ENCODE measurements around the gene LILRB2. TPM values are rescaled to one million over a fixed set of nuclear protein-coding genes. Genes with fewer than 3 reads are reported as not detected.
"Not testable (repeated sequence)": the region's sequence is repeated elsewhere in the genome, so short reads cannot be mapped to it uniquely, and the experiment has no call there.

Gene LILRB2
- total and polyA plus RNA-seq, 8 donors, result 0.87 to 2.2 (median 1.2) TPM; not detected in 1

GRCh38 chr19:54325194-54325621 is 44.3 kb upstream of the LILRB2 start:
- Histone ChIP-seq H3K9me3 (no peaks in the 10 kb centered on the region), H3K36me3 (no peaks in the 10 kb centered on the region), H3K27me3 (peaks cover 0 to 20% (median 0%) of the 10 kb centered on the region in 3 donors), H3K27ac (no peak overlapping the region), H3K4me3 (no peak overlapping the region), H3K4me1 (no peaks in the 10 kb centered on the region)
- intact Hi-C loops (cut with DNase I; ENCODE audit: low total_unique reads), result no loop called here
- 3 to 5% (median 4%) methylated on average over 4 of the region's 4 CpGs for WGBS, 5 donors
- peak in 1 of 2 donors; percentile 74 for DNase-seq
- peak in 5 of 7 experiments; percentile 10 to 69 (median 54) for TF ChIP-seq CTCF (IDR thresholded peaks at IDR 0.05)
- no peak for TF ChIP-seq EP300 (IDR thresholded peaks at IDR 0.05)

DNA sequence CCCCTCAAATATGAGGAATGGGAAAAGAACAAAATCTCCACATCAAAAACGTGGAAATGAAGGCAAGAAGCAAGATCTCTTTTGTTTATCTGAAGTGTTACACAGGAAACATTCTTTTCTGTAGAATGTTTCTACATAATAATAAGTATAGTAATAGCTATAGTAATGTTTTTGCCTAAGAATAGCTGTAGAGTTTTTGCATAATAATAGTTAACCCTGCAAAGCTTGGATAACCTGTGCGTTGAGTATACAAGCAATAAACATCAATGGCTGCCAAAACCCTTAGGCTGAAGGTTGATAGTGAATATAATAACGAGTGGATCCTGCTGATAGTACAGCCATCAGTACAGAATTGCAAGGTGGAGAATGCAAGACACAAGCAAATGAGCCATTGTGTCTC is 43.2 kb upstream of the LILRB2 start:
- Histone ChIP-seq H3K4me3 (no peak overlapping the region), H3K36me3 (no peaks in the 10 kb centered on the region), H3K27me3 (peaks cover 0 to 24% (median 0%) of the 10 kb centered on the region in 3 donors), H3K27ac (no peak overlapping the region), H3K9me3 (no peaks in the 10 kb centered on the region), H3K4me1 (no peaks in the 10 kb centered on the region)
- intact Hi-C loops (cut with DNase I; ENCODE audit: low total_unique reads), result no loop called here
- no peak for DNase-seq
- TF ChIP-seq CTCF (IDR thresholded peaks at IDR 0.05), result no peak
- TF ChIP-seq POLR2AphosphoS5 (IDR thresholded peaks at IDR 0.05), result no peak
- no peak for TF ChIP-seq EP300 (IDR thresholded peaks at IDR 0.05)
- TF ChIP-seq POLR2A (IDR thresholded peaks at IDR 0.05), result no peak
- 14 to 21% (median 15%) methylated on average over 3 of the region's 3 CpGs for WGBS, 5 donors

DNA sequence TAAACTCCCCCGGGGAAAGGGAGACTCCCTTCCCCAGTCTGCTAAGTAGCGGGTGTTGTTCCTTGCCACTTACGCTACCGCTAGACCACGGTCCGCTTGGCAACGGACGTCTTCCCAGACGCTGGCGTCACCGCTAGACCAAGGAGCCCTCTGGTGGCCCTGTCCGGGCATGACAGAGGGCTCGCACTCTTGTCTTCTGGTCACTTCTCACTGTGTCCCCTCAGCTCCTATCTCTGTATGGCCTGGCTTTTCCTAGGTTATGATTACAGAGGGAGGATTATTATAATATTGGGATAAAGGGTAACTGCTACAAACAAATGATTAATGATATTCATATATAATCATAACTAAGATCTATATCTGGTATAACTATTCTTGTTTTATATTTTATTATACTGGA is 42.0 kb upstream of the LILRB2 start:
- H3K9me3 ChIP-seq; H3K4me3 ChIP-seq; H3K27ac ChIP-seq; intact Hi-C loops (cut with DNase I; ENCODE audit: low total_unique reads); DNase-seq; H3K36me3 ChIP-seq; H3K4me1 ChIP-seq: not testable (repeated sequence)
- 24 to 36% (median 29%) methylated on average over 2 to 9 of the region's 13 CpGs; no CpG with 5 or more reads in 2 of the 5 donors for WGBS, 5 donors
- peaks cover 0 to 25% (median 0%) of the 10 kb centered on the region in 3 donors for H3K27me3 ChIP-seq

GRCh38 chr19:54322295-54322694 is 41.4 kb upstream of the LILRB2 start:
- H3K9me3 ChIP-seq; H3K4me1 ChIP-seq; H3K27ac ChIP-seq; H3K4me3 ChIP-seq; DNase-seq; intact Hi-C loops (cut with DNase I; ENCODE audit: low total_unique reads); H3K36me3 ChIP-seq: not testable (repeated sequence)
- WGBS, 5 donors, result 84 to 92% (median 90%) methylated on average over 10 to 12 of the region's 13 CpGs
- peaks cover 0 to 32% (median 0%) of the 10 kb centered on the region in 3 donors for H3K27me3 ChIP-seq

DNA sequence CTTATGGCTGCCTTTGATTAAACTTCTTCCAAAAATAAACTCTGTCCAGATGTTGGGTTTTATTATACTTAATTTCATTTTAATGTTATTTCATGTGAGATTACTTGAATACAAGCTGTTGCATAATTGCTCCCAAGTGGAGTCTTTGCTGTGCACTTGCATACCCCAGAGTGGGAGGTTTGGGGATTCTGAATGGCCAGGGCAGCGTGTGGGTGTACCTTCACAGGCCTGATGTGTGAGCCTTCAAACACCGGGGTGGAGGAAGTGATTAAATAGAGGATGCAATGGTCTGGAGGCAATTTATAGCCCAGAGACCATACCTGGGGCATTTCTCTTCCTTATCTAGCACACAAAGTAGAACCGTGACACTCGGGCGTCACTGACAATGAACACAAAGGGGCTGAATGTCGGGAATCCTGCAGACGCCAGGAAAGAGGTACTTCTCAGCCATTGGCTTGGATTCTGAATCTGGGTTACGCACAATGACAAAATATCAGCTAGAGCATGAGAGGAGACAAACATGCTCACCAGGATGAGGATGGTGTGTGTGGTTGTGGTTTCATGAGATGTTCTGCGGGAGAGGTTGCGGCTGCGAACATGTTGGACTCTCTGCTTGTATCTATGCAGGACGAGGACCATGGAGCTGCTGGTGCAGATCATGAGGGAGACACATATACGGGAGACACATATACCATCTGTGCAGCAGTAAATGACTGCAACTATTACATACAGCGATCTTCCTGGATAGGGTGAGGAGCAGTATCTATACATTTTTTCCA is 39.2 kb upstream of the LILRB2 start:
- no peak for DNase-seq
- intact Hi-C loops (cut with DNase I; ENCODE audit: low total_unique reads), result no loop called here

More for the DNA sequence above, 39.2 kb upstream of the LILRB2 start:
- no peaks in the 10 kb centered on the region for H3K9me3 ChIP-seq
- H3K4me3 ChIP-seq, result no peak overlapping the region
- H3K4me1 ChIP-seq, result no peaks in the 10 kb centered on the region
- TF ChIP-seq CTCF (IDR thresholded peaks at IDR 0.05) (no peak), POLR2A (IDR thresholded peaks at IDR 0.05) (no peak), EP300 (IDR thresholded peaks at IDR 0.05) (no peak), POLR2AphosphoS5 (IDR thresholded peaks at IDR 0.05) (no peak)
- H3K27ac ChIP-seq, result no peak overlapping the region
- no peaks in the 10 kb centered on the region for H3K36me3 ChIP-seq
- peaks cover 0 to 48% (median 4%) of the 10 kb centered on the region in 3 donors for H3K27me3 ChIP-seq
- WGBS, 5 donors, result 77 to 88% (median 83%) methylated on average over 14 of the region's 14 CpGs

All from stomach (tissue), 9 donors.